Stimulated activated CD8-positive, alpha-beta memory T cell treated with anti-CD3 and anti-CD28 coated beads, Interleukin-4, amount 100 ng/mL, for 24 hours (primary cell): ENCODE measurements around the gene REG1A.

Experiments used
- DNase-seq: peaks from one replicate; pipeline ENCODE4 v3.0.0-alpha.2; 2020; ENCODE audit warnings: low read depth

The REG1A gene, protein sequence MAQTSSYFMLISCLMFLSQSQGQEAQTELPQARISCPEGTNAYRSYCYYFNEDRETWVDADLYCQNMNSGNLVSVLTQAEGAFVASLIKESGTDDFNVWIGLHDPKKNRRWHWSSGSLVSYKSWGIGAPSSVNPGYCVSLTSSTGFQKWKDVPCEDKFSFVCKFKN

DNA sequence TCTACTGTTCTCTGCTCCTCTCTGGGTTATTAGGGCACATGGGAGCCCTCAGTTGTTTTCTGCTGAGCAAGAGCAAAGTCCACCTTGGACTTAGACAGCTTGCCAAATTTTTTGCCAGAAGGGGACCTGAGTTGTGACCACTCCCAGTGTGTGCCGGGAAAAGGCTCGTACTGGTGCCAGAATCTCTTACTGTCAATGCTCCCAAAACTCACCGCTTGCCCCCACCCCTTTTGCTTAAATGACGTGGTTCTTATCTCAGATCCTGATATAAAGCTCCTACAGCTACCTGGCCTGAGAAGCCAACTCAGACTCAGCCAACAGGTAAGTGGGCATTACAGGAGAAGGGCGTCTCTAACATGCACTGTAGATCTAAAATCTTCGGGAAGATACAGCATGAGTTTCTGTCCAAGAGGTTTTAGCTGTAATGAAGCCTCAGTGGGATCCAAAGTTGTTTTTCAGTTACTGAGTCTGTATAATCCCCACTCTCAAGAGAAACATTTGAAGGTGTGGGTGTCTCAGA lies at the start of gene REG1A:
REG1A (plus strand) TSS at position 295 of the 520 bp plus-strand sequence. CDS start 374 bp downstream, outside the sequence.
- DNase-seq: no peak

DNA sequence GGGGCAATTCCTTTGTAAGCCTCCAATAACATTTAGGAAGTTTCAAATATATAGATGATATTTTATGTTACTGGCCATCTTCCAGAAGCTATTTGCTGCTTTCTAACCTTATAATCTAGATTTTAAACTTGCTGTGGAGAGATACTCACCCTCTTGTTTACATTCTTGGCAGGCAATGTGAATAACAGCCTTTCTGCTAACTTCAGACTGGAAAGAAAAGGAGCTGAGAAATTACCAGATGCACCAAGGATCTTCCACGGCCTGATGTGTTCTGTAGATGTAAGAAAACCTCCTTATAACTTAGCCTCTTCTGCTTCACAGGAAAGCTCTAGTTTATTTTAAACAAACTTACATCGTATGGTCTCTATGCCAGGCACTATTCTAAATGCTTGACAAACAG lies 49.2 kb upstream of the REG1A start:
- no peak for DNase-seq

DNA sequence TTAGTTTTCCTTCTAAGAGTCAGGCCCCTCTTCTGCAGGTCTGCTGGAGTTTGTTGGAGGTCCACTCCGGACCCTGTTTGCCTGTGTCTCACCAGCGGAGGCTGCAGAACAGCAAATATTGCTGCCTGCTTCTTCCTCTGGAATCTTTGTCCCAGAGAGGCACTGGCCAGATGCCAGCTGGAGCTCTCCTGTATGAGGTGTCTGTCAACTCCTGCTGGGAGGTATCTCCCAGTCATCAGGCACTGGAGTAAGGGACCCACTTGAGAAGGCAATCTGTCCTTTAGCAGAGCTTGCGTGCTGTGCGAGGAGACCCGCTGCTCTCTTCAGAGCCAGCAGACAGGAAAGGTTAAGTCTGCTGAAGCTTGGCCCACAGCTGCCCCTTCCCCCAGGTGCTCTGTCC lies 37.3 kb upstream of the REG1A start:
- DNase-seq: no peak

DNA sequence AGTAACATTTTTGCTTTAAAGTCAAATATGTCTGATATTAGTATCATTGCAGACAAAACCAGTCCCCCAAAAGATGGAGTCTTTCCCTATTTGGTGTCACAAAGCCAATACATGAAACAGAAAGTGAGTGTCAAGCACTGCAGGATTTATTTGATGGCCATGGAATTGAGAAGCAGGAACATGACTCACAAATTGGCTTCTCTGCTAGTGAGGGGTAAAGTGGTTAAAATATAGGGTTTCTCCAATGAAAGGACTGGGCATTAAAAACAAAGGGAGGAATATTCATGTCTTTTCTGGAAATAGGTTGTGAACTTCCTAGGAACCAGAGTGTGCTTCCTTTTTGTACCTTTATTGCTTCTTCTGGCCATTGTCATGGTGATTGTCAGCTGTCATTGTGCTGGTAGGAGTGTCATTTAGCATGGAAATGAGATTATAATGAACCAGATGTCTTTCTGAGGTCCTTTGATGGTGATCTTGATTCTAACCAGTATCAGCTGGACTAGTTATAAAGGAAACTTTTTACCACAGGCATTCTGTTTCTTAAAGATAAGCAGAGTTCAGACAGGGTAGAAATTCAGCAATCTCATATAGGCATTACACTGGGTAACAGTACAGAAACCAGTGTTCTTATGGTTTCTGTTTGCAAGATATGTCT lies 36.6 kb upstream of the REG1A start:
- no peak for DNase-seq

DNA sequence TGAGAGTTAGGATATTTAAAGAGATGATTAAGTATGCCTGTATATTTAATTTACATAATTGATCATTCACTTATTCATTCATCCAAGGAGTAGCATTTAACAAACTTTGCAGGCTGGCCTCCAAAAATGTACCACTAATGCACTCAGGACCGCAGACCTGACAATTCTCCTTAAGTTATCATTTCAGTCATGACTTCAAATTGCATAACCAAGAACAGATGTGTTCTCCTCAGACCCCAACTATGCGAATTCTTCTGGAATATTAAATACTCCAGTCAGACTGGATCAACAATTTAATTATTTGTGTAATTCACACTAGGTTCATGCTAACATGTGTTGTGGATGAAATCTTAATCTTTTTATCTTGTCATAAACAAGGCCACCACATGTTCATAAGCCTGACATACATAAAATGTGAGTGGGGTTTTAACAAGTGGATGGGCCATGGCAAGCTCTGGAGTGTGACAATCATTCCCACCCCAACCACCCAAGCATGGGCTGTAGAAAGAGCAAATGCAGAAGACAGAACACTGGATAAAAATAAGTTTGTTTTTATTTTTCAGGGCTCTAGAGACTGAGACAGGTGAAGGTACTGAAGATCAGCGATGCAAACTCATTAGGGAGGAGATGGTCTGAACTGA lies 35.7 kb upstream of the REG1A start:
- DNase-seq: no peak

DNA sequence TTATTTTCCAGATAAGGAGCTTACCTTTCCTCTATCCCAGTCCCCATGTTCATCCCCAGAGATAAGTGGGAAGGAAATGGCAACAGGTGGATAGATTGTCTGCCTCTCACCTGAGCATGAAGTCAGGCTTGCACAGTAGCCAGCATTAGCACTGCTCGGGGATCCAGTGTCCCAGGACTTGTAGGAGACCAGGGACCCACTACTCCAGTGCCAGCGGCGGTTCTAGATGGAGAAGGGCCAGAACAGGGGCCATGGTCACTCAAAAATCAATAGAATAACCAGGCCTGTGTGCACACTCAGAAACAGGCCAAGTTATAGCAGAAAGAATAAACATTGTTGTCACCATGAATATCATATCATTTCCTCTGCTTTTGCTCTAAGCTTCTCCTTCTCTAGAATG lies 34.9 kb upstream of the REG1A start:
- no peak for DNase-seq

DNA sequence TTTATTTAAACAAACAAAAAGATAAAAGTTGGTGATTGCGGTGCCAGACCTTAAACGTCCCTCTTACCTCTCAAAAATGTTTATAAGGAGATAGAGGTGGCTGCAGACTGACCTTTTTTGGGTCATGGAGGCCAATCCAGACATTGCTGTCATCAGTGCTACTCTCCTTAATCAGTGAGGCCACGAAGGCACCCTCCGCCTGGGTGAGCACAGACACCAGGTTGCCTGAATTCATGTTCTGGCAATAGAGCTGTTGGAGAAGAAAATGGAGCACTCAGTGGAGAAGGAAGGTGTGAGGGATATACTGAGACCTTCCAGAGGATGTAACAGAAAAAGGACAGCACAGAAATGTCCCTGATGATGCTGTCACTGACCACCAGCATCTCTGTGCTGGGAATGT lies 34.0 kb upstream of the REG1A start:
- no peak for DNase-seq

DNA sequence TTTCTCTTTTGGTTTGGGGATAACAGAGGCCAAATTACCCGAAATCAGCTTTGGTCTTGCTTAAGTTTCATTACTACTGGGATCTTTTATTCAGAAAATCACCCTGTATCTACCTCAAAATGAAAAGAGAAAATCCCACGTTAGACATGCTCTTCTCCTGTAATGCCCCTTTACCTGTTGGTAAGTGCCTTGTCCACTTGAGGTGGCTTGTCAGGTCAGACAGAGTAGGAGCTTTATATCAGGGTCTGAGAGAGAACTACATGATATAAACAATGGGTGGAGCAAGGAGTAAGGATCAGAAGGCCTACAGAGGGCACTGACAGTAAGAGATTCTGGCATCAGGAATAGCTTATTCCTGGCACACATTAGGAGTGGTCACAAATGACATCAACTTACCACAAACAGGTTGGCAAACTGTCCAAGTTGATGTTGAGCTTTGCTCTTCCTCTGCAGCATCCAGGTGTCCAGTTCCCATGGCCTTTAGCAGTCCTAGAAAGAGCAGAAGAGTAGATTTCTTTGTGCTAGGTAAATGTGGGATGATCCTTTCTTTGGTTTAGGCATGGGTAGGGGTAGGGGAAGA lies 32.4 kb upstream of the REG1A start, which contains the start of gene REG1B:
REG1B (minus strand) TSS at position 209 of the 580 bp plus-strand sequence. CDS start 381 bp downstream, outside the sequence.
- no peak for DNase-seq

DNA sequence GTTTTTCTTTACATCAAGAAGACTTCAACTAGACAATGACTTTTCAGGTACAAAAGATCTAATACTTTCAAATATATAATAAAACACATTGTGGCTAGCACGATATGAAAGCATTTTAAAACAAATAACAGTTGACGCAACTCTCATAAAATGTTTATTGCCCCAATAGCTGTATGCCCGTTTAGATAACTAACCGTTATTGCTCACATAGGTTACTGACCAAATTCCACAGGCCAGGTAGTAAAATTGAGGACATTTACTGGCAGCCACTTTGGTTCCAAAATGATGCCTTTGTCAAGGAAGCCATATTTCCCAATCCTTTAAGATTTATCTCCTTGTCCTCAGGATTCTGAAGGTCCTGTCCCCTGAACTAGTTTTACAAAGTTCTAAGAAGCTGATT lies 29.6 kb upstream of the REG1A start:
- DNase-seq: no peak

DNA sequence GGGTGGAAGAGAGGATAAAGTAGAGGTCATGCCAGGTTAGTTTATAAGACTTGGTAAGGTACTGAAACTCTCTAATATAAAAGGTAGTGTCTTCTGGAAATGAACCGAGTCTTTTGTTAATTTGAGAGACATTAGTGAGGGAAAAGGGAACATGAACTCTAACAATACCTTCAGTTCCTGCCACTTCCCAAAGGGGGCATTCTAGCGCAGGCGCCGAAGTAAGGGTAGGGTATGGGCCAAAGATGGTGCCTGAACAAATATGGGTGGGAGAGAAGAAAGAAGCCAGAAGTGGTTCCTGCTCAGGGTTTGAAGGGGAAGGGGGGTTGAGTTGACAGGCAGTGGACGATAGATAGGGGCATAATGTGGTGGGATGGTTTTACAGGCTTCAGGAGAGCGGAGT lies 22.4 kb upstream of the REG1A start:
- no peak for DNase-seq

DNA sequence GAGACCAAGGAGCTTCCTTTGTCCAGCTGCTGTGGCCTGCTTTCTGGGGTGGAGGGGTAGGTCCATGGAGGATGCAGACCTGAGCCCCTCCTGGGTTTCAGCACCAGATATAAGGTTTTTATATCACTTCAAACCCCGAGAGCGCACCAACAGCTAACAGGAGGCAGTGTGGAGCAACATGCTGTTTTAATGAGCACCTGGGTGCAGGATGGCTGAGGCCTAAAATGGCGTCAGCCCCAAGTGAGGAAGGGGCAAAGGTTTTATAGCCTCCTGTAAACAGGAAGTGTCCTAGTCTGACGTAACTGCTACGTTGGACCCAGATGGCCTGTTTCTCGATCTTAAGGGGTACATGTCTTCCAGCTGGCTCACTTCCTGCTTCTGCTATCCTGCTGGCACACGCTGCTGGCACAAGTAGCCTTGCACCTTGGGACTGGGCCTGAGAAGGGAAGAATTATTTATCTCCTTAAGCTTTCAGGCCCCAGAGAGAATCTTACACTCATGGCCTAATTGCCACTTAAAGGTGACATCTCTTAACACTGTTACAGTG lies 21.1 kb upstream of the REG1A start:
- no peak for DNase-seq

DNA sequence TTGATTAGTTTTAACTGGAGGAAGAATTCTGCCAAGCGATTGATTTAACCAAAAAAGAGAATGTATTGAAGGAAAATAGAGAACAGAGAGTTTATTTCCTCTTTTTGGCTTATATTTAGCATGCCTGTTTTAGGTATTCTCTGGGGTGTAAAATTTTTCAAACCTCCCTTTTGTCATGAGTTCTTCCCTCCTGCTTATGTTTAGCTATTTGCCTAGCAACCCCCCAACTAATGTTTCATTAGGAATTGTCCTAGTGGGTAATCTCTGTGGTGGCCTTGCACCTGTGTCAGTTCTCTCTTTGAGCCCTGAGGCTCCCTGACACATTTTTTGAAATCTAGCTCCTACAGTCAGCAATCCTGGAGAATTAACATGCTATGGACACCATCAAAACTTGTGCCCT lies 20.0 kb upstream of the REG1A start:
- DNase-seq: no peak

DNA sequence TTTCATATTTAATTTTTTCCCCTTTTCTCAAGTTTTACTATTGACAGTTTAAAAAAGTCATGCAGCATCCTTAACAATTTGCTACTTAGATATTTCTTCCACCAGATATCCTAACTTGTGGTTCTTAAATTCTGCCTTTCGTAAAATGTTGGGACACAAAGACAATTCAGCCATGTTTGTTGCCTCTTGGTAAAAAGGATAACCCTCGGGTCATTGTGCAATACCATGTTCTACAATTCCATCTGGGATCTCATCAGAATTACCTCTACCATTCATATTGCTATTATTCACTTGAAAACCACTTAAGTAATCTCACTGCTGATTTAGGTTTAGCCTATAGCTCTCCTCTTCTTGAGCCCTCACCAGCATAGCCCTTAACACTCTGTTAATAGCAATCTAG lies 19.3 kb upstream of the REG1A start:
- no peak for DNase-seq

DNA sequence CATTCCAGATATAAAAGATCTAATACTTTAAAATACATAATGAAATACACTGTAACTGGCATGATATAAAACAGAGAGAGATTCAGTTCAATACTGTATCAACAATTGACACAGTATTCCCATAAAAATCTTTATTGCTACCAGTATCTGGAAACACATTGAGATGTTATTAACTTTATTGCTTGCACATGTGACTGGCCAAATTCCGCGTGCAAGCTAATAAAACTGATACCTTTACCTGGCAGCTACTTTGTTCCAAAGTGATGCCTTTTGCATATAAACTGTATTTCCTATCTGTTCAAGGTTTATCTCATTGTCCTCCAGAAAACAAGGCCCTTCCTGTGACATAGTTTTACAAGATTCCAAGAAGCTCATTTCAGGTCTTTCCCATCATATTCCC lies 17.1 kb upstream of the REG1A start:
- DNase-seq: no peak

DNA sequence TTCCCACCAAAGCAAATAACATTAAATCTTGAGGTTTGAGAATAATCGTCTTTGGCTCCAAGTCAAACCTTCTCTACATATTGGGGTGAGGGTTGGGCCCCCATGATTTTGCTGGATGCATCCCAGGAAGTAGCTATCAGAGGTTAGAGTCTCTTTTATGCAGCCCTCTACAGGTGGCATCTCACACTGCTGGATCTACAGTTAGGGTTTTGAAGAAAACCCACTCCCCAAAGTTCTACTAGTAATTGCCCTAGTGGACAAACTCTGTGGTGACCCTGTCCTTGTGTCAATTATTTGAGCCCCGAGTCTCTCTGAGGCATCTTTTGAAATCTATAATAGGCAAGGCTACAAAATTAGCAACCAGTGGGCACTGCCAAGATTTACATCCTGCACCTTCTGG lies 15.0 kb upstream of the REG1A start:
- DNase-seq: no peak

DNA sequence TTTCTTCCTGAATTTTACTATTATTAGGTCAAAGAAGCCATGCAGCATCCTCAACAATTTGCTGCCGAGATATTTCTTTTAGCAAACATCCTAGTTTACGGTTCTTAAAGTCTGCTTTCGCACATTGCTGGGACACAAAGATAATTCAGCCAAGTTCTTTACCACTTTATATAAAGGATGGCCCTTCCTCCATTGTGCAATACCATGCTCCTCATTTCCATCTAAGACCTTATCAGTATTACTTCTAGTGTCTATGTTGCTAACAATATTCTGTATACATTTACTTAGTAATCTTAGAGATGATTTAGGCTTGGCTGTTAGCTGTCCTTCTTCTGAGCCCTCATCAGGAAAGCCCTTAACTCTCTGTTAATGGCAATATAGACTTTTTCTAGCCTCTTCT lies 8.0 kb upstream of the REG1A start:
- DNase-seq: no peak

DNA sequence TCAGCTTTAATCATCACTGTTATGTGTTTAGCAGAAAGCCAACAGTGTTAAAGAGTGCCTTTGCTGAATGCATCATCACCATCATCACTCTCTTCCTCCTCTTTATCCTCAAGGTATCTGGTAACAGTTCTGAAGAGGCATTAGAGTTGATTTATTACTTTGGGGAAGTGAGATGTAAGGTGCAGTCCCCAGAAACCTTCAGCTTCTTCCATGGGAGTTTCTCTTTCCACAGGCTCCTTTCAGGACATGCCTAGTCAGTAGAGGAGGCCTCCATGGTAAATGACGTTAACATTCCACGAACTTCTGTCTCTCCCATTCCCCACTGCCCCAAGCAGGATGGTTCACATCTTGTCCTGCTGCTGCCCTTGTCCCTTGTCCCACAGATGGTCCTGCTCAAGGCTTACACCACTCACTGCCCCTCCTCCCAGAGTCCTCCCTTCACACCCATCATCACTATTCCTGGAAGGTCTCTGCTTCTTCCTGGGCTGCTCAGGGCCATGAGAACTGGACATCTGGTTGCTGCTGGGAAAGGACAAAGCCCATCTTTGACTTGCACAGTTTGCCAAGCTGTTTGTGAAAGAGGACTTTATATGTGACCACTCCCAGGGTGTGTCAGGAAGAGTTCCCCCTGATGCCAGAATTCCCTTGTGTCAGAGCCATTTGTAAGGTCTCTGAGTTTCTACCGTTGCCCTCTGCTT lies 5.3 kb upstream of the REG1A start:
- DNase-seq: no peak

DNA sequence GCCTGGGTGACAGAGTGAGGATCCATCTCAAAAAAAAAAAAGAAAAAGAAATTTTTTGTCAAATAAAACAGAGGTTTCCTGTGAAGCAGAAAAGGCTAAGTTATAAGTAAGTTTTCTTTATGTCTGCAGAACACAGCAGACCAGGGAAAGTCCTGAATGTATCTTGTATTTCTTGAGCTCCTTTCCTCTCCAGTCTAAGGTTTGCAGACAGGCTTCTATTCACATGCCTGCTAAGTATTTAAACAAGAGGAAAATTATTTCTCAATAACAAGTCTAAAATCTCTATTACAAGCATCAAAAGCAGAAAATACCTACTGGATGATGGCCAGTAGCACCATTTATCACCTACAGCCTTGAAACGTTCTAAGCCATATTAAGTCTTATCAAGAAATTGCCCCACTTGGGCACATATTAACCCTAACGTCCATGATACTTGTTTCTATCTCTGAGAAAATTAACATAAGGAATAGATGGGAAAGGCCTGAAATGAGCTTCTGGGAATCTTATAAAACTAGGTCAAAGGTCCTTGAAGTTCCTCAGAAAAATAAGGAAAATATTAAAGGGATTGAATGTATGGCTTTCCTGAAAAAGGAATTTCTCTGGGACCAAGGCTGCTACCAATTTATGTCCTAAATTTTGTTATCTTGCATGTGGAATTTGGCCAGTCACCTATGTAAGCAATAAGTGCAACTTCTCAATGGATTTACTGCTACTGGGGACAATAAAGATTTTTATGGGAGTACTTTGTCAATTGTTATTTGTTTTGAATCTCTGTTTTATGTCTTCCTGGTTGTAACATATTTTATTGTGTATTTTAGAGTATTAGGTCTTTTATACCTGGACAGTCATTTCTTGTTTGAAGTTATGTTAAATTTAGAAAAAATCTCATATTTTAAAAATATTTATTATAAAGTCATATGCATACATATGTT lies 3.0 kb upstream of the REG1A start:
- DNase-seq: no peak

DNA sequence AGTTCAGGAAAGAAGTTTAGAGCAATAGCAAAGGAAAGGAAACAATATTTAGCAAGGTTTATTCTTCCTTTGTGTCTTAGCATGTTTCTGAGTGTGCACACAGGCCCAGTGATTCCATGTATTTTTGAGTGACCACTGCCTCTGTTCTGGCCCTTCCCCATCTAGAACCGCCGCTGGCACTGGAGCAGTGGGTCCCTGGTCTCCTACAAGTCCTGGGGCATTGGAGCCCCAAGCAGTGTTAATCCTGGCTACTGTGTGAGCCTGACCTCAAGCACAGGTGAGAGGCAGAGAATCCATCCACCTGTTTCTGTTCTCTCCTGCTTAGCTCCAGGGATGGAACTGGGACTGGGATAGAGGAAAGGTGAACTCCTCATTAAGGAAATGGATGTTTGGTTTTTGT lies 2.4 kb downstream of the REG1A start:
- no peak for DNase-seq

DNA sequence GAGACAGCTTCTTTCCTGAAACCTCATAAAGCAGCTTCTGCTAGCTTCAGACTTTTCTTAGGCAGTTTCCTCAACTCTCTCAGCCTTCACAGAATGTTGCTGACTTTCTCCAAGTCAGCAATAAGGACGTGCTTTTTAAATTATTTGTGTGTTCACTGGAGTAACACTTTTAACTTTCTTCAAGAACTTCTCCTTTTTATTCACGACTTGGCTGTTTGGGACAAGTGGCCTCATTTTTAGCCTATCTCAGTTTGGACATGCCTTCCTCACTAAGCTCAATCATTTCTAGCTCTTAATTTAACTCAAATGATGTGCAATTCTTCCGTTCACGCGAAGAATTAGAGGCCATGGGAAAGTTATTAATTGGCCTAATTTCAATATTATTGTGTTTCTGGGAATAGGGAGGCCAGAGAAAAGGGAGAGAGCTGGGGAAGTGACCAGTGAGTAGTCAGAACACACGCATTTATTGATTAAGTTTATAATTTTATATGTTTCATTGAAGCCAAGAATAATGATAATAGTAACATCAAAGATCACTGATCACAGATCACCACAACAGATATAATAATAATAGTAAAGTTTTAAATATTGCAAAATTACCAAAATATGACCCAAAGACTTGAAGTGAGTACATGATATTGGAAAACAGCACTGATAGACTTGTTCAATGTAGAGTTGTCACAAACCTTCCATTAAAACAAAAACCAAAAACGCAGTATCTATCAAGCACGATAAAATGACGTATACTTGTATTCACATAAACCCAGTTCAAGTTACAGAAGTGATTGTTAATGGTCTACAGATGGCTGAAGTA lies 4.8 kb downstream of the REG1A start:
- DNase-seq: no peak
